ENCODE measurements around the gene LAIR1. TPM values are rescaled to one million over a fixed set of nuclear protein-coding genes. Genes with fewer than 3 reads are reported as not detected.

Gene LAIR1, protein sequence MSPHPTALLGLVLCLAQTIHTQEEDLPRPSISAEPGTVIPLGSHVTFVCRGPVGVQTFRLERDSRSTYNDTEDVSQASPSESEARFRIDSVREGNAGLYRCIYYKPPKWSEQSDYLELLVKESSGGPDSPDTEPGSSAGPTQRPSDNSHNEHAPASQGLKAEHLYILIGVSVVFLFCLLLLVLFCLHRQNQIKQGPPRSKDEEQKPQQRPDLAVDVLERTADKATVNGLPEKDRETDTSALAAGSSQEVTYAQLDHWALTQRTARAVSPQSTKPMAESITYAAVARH
- polyA plus RNA-seq = 13.0 TPM
- long read RNA-seq, donor 1 = 0 reads
- long read RNA-seq, donor 2, partial matches to known transcripts = 0 of 2 reads
- long read RNA-seq, donor 2, other reads (novel, unspliced or antisense) = 0 of 2 reads
- long read RNA-seq, donor 3, full-length matches to known transcripts = 3 of 3 reads
- long read RNA-seq, donor 3, partial matches to known transcripts = 0 of 3 reads
- long read RNA-seq, donor 3, other reads (novel, unspliced or antisense) = 0 of 3 reads
- long read RNA-seq, donor 4 = 0 reads
- long read RNA-seq, donor 5, partial matches to known transcripts = 5 of 19 reads
- long read RNA-seq, donor 5, other reads (novel, unspliced or antisense) = 11 of 19 reads
- long read RNA-seq, donor 6, partial matches to known transcripts = 6 of 7 reads
- long read RNA-seq, donor 6, other reads (novel, unspliced or antisense) = 0 of 7 reads
- long read RNA-seq, donor 7 = 0 reads
- long read RNA-seq, donor 8, full-length matches to known transcripts = 5 of 5 reads
- long read RNA-seq, donor 8, partial matches to known transcripts = 0 of 5 reads
- long read RNA-seq, donor 8, other reads (novel, unspliced or antisense) = 0 of 5 reads
- long read RNA-seq, donor 9 = 0 reads
- long read RNA-seq, donor 10, full-length matches to known transcripts = 3 of 3 reads
- long read RNA-seq, donor 10, partial matches to known transcripts = 0 of 3 reads
- long read RNA-seq, donor 10, other reads (novel, unspliced or antisense) = 0 of 3 reads
- long read RNA-seq, donor 11, full-length matches to known transcripts = 1 of 1 reads
- long read RNA-seq, donor 11, partial matches to known transcripts = 0 of 1 reads
- long read RNA-seq, donor 11, other reads (novel, unspliced or antisense) = 0 of 1 reads

- no peaks in the 10 kb centered on the region for H3K9me3 ChIP-seq (ENCODE audit: control insufficient read depth, low read depth, low read length)
- no CpG with 5 or more reads among the region's 13 CpGs for WGBS (ENCODE audit: insufficient coverage, low lambda C conversion rate)
- no peak within 1 kb of the TSS for H3K27ac ChIP-seq (ENCODE audit: low read length)
- H3K36me3 ChIP-seq (ENCODE audit: control insufficient read depth, insufficient read depth, low read length) = no peaks in the 10 kb centered on the region
- no peaks in the 10 kb centered on the region for H3K4me1 ChIP-seq (ENCODE audit: control insufficient read depth, insufficient read depth, low read length)
- no peak for DNase-seq
- H3K4me3 ChIP-seq (ENCODE audit: low read length) = peak within 1 kb of the TSS; percentile 18
- no peaks in the 10 kb centered on the region for H3K27me3 ChIP-seq (ENCODE audit: control insufficient read depth, insufficient read depth, low read length)
These were observed at the start of gene LAIR1 for GRCh38 chr19:54364775-54365257. Gene LAIR1, minus strand, starts transcription at chr19:54364931. Its CDS starts 127 bp downstream, at chr19:54364804.

DNA sequence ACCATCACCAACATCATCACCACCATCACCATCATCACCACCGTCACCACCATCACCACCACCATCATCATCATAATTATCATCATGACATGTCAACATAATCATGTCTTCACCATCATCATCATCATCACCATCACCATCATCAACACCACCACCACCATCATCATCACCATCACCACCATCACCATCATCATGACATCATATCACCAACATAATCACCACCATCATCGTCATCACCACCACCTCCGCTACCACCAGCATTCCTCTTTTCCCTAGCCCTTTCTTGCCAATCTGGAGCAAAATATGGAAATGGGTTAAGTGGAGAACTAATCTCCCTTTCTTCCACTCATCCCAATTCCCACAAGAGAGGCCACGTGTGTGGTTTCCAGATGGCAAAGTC is 49.4 kb upstream of the LAIR1 start:
- Histone ChIP-seq H3K36me3 (ENCODE audit: control insufficient read depth, insufficient read depth, low read length) (no peaks in the 10 kb centered on the region), H3K27me3 (ENCODE audit: control insufficient read depth, insufficient read depth, low read length) (peaks cover 35% of the 10 kb centered on the region), H3K4me3 (ENCODE audit: low read length) (no peak overlapping the region), H3K9me3 (ENCODE audit: control insufficient read depth, low read depth, low read length) (no peaks in the 10 kb centered on the region), H3K27ac (ENCODE audit: low read length) (no peak overlapping the region), H3K4me1 (ENCODE audit: control insufficient read depth, insufficient read depth, low read length) (peaks cover 3% of the 10 kb centered on the region)
- DNase-seq = no peak
- WGBS (ENCODE audit: insufficient coverage, low lambda C conversion rate) = no CpG with 5 or more reads among the region's 4 CpGs

DNA sequence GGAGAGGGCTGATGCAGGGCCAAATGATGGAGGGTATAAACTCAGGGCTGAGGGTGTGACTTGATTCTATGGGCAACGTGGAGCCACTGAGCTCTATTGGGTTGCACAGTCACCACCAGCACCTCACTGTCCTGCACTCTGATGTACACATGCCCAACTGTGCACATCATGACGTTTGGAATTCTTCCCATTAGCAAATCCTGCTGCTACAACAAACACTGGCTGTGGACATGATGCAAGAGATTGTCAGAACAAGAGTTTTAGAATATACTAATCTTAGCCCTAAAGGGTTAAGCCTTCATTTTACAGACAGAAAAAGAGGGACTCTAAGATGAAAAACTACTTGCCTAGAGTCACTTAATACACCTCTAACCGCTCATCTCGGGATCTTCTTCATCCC is 48.1 kb upstream of the LAIR1 start:
- no CpG with 5 or more reads among the region's 4 CpGs for WGBS (ENCODE audit: insufficient coverage, low lambda C conversion rate)
- Histone ChIP-seq H3K9me3 (ENCODE audit: control insufficient read depth, low read depth, low read length) (no peaks in the 10 kb centered on the region), H3K27me3 (ENCODE audit: control insufficient read depth, insufficient read depth, low read length) (peaks cover 32% of the 10 kb centered on the region), H3K4me3 (ENCODE audit: low read length) (no peak overlapping the region), H3K4me1 (ENCODE audit: control insufficient read depth, insufficient read depth, low read length) (peaks cover 1% of the 10 kb centered on the region), H3K27ac (ENCODE audit: low read length) (no peak overlapping the region), H3K36me3 (ENCODE audit: control insufficient read depth, insufficient read depth, low read length) (no peaks in the 10 kb centered on the region)
- DNase-seq = no peak

GRCh38 chr19:54411033-54411432 is 46.3 kb upstream of the LAIR1 start:
- no peaks in the 10 kb centered on the region for H3K4me1 ChIP-seq (ENCODE audit: control insufficient read depth, insufficient read depth, low read length)

DNA sequence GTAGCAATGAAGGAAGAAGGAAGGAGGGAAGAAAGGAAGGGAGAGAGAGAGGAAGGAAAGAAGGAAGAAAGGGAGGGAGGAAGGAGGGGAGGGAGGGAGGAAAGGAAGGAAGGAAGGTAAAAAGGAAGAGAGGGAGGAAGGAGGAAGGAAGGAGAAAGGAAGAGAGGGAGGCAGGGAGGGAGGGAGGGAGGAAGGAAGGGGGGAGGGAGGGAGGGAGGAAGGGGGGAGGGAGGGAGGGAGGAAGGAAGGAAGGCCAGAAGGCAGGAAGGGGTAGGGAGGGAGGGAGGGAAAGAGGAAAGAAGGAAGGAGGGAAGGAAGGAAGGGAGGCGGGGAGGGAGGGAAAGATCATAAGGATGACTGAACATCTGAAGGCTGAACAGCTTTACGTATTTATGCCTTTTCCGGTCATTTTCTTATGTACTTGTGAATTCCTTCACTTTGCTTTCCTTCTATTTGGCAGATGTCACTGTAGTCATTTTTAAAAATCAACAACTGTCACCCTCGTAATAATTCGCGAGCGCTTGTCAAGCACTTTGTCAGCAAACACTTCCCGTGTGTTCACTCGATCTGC is 43.8 kb upstream of the LAIR1 start:
- Histone ChIP-seq H3K4me1 (ENCODE audit: control insufficient read depth, insufficient read depth, low read length) (no peaks in the 10 kb centered on the region), H3K36me3 (ENCODE audit: control insufficient read depth, insufficient read depth, low read length) (no peaks in the 10 kb centered on the region), H3K27me3 (ENCODE audit: control insufficient read depth, insufficient read depth, low read length) (peaks cover 2% of the 10 kb centered on the region), H3K4me3 (ENCODE audit: low read length) (no peak overlapping the region), H3K27ac (ENCODE audit: low read length) (no peak overlapping the region), H3K9me3 (ENCODE audit: control insufficient read depth, low read depth, low read length) (no peaks in the 10 kb centered on the region)
- no peak for DNase-seq
- WGBS (ENCODE audit: insufficient coverage, low lambda C conversion rate) = 80% methylated on average over 1 of the region's 9 CpGs

More at GRCh38 chr19:54411033-54411432, 46.3 kb upstream of the LAIR1 start:
- no peak for DNase-seq
- Histone ChIP-seq H3K36me3 (ENCODE audit: control insufficient read depth, insufficient read depth, low read length) (no peaks in the 10 kb centered on the region), H3K27me3 (ENCODE audit: control insufficient read depth, insufficient read depth, low read length) (peaks cover 18% of the 10 kb centered on the region), H3K27ac (ENCODE audit: low read length) (no peak overlapping the region), H3K4me3 (ENCODE audit: low read length) (no peak overlapping the region), H3K9me3 (ENCODE audit: control insufficient read depth, low read depth, low read length) (no peaks in the 10 kb centered on the region)

DNA sequence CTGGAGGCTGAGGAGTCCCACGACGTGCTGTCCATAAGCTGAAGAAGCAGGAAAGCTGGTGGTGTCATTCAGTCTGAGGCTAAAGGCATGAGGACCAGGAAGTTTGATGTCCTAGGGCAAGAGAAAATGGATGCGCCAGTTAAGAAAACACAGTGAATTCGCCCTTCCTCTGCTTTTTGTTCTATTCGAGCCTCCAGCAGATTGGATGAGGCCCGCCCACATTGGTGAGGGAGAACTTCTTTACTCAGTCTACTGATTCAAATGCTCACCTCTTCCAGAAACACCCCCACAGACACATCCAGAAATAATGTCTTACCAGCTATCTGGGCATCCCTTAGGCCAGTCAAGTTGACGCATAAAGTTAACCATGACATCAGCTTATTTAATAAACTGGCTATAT is 43.0 kb upstream of the LAIR1 start:
- no peak overlapping the region for H3K27ac ChIP-seq (ENCODE audit: low read length)
- no peaks in the 10 kb centered on the region for H3K4me1 ChIP-seq (ENCODE audit: control insufficient read depth, insufficient read depth, low read length)
- no peak overlapping the region for H3K4me3 ChIP-seq (ENCODE audit: low read length)
- DNase-seq = no peak
- 100% methylated on average over 2 of the region's 7 CpGs for WGBS (ENCODE audit: insufficient coverage, low lambda C conversion rate)
- H3K36me3 ChIP-seq (ENCODE audit: control insufficient read depth, insufficient read depth, low read length) = no peaks in the 10 kb centered on the region
- H3K9me3 ChIP-seq (ENCODE audit: control insufficient read depth, low read depth, low read length) = no peaks in the 10 kb centered on the region
- H3K27me3 ChIP-seq (ENCODE audit: control insufficient read depth, insufficient read depth, low read length) = peaks cover under 1% of the 10 kb centered on the region

DNA sequence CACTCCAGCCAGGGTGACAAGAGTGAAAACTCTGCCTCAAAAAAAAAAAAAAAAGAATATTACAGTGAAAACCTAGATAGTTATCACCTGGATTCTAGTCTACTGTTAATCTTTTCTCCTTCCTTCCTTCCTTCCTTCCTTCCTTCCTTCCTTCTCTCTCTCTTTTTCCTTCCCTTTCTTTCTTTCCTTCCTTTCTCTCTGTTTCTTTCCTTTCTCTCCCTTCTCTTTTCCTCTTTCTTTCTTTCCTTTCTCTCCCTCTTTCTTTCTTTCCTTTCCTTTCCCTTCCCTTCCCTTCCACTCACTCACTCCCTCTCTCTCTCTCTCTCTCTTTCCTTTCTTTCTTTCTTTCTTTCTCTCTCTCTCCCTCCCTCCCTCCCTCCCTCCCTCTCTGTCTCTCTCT is 40.9 kb upstream of the LAIR1 start:
- Histone ChIP-seq H3K4me3 (ENCODE audit: low read length) (no peak overlapping the region), H3K9me3 (ENCODE audit: control insufficient read depth, low read depth, low read length) (no peaks in the 10 kb centered on the region), H3K36me3 (ENCODE audit: control insufficient read depth, insufficient read depth, low read length) (no peaks in the 10 kb centered on the region), H3K4me1 (ENCODE audit: control insufficient read depth, insufficient read depth, low read length) (no peaks in the 10 kb centered on the region), H3K27me3 (ENCODE audit: control insufficient read depth, insufficient read depth, low read length) (no peaks in the 10 kb centered on the region), H3K27ac (ENCODE audit: low read length) (no peak overlapping the region)
- DNase-seq = no peak

- no CpG with 5 or more reads among the region's 8 CpGs for WGBS (ENCODE audit: insufficient coverage, low lambda C conversion rate)
- no peaks in the 10 kb centered on the region for H3K9me3 ChIP-seq (ENCODE audit: control insufficient read depth, low read depth, low read length)
- H3K27me3 ChIP-seq (ENCODE audit: control insufficient read depth, insufficient read depth, low read length) = no peaks in the 10 kb centered on the region
- no peaks in the 10 kb centered on the region for H3K36me3 ChIP-seq (ENCODE audit: control insufficient read depth, insufficient read depth, low read length)
- DNase-seq = no peak
- H3K27ac ChIP-seq (ENCODE audit: low read length) = no peak overlapping the region
- no peak overlapping the region for H3K4me3 ChIP-seq (ENCODE audit: low read length)
- no peaks in the 10 kb centered on the region for H3K4me1 ChIP-seq (ENCODE audit: control insufficient read depth, insufficient read depth, low read length)
These were observed 38.3 kb upstream of the LAIR1 start for GRCh38 chr19:54403054-54403453.

GRCh38 chr19:54400913-54401312 is 36.2 kb upstream of the LAIR1 start:
- no peaks in the 10 kb centered on the region for H3K27me3 ChIP-seq (ENCODE audit: control insufficient read depth, insufficient read depth, low read length)

GRCh38 chr19:54399189-54399588 is 34.5 kb upstream of the LAIR1 start:
- no peaks in the 10 kb centered on the region for H3K36me3 ChIP-seq (ENCODE audit: control insufficient read depth, insufficient read depth, low read length)
- no peak overlapping the region for H3K4me3 ChIP-seq (ENCODE audit: low read length)
- H3K27me3 ChIP-seq (ENCODE audit: control insufficient read depth, insufficient read depth, low read length) = no peaks in the 10 kb centered on the region
- WGBS (ENCODE audit: insufficient coverage, low lambda C conversion rate) = no CpG with 5 or more reads among the region's 2 CpGs
- DNase-seq = no peak
- H3K27ac ChIP-seq (ENCODE audit: low read length) = no peak overlapping the region
- no peaks in the 10 kb centered on the region for H3K4me1 ChIP-seq (ENCODE audit: control insufficient read depth, insufficient read depth, low read length)
- no peaks in the 10 kb centered on the region for H3K9me3 ChIP-seq (ENCODE audit: control insufficient read depth, low read depth, low read length)

More at GRCh38 chr19:54400913-54401312, 36.2 kb upstream of the LAIR1 start:
- Histone ChIP-seq H3K27ac (ENCODE audit: low read length) (no peak overlapping the region), H3K36me3 (ENCODE audit: control insufficient read depth, insufficient read depth, low read length) (no peaks in the 10 kb centered on the region), H3K4me1 (ENCODE audit: control insufficient read depth, insufficient read depth, low read length) (no peaks in the 10 kb centered on the region), H3K4me3 (ENCODE audit: low read length) (no peak overlapping the region), H3K9me3 (ENCODE audit: control insufficient read depth, low read depth, low read length) (no peaks in the 10 kb centered on the region)
- no CpG with 5 or more reads among the region's 6 CpGs for WGBS (ENCODE audit: insufficient coverage, low lambda C conversion rate)
- DNase-seq = no peak
